Hindlimb muscle (tissue), 1 donor: ENCODE results near the gene NPNT. TPM values are rescaled to one million over a fixed set of nuclear protein-coding genes. Genes with fewer than 3 reads are reported as not detected.

Experiments
- DNase-seq: peaks from one replicate; pipeline ENCODE4 v3.0.0-alpha.2; 2013
- polyA plus RNA-seq: library from polyadenylated mRNA; unstranded; fragments of 120-200 nt; gene quantifications from one replicate; pipeline ENCODE4 v1.2.1, GENCODE V29; 2013; ENCODE audit not compliant: insufficient read length

The NPNT gene
- polyA plus RNA-seq, 1 donor, result 143 TPM

DNA sequence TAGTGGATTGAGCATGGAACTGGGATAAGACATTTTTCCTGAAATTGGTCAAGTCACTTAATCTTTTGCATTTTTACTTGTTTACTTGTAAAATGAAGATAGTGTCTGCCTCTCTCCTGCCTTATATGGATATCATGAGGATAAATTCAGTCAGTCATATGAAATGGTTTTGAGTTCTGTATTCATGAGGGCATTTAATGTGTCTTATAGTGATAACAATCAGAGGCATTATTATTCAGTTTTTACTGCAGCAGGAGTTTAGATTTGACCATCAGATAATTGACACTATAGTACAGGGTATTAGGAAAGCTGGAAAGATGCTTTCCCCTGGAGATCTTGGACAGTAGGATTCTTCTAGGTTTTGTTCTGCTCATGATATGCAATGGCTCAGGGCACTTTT is 26.0 kb downstream of the NPNT start:
- no peak for DNase-seq

GRCh38 chr4:105923497-105924238 is 28.4 kb downstream of the NPNT start:
- no peak for DNase-seq

GRCh38 chr4:105924341-105924740 is 29.1 kb downstream of the NPNT start:
- no peak for DNase-seq

GRCh38 chr4:105930698-105931097 is 35.4 kb downstream of the NPNT start:
- DNase-seq, result no peak

DNA sequence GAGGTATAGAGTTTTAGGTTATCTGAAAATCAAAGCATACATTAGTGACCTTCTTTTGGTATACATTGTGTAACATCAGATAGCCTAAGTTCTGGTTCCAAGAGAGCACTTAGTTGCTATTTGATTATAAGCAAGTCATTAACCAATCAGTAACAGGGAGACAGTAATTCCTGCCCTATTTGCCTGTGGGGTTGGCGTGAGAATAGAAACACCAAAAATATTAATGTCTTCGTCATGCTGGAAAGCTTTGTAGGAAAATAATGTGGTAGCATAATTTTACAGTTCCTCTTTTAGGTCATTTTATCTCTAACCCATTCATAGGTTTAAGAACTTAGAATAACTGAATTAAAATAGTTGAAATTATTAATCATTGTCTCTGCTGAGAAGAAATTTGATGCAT is 37.8 kb downstream of the NPNT start:
- no peak for DNase-seq

GRCh38 chr4:105934386-105934785 is 39.1 kb downstream of the NPNT start:
- no peak for DNase-seq

GRCh38 chr4:105936901-105937300 is 41.6 kb downstream of the NPNT start:
- no peak for DNase-seq

DNA sequence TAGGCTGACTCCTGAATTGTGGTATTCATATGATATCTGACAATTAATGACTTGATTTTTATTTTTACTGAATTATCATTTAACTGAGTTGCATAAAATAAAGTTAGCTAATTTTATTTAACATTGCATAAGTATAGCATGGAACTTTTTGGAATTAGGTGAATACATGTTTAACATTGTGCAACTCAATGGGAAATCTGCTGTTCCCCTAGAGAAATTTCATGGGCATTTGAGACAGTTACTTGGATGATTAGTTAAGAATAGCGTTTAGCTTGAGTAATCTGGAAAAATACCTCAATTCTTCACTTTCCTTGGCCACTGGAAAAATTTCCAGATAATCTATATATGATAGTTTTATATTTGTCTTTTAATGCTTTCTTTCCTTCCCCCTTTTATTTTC is 42.5 kb downstream of the NPNT start:
- DNase-seq, result no peak

GRCh38 chr4:105943234-105943633 is 48.0 kb downstream of the NPNT start:
- no peak for DNase-seq

GRCh38 chr4:105944540-105944939 is 49.3 kb downstream of the NPNT start:
- no peak for DNase-seq

DNA sequence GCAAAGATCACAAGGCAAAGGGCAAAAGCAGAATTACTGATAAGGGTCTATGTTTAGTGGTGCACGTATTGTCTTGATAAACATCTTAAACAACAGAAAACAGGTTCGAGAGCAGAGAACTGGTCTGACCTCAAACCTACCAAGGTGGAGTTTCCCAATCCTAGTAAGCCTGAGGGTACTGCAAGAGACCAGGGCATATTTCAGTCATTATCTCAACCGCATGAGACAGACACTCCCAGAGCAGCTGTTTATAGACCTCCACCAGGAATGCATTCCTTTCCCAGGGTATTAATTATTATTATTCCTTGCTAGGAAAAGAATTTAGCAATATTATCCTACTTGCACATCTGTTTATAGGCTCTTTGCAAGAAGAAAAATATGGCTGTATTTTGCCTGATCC is 51.5 kb downstream of the NPNT start:
- no peak for DNase-seq

DNA sequence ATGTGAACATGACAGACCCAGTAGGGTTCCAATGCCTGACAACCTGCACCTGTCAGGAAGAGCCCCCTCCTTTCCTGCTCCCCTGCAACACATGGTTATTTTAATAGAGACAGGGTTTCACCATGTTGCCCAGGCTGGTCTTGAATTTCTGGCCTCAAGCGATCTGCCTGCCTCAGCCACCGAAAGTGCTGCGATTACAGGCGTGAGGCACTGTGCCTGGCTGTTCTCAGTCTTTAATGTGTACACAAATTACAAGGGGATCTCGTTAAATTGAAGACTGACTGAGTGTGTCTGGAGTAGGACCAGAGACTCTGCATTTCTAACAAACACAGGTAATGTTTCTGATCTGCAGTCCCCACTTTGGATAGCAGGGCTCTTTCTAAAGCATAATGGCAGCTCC is 55.4 kb downstream of the NPNT start:
- DNase-seq, result no peak

GRCh38 chr4:105951198-105951597 is 55.9 kb downstream of the NPNT start:
- DNase-seq, result no peak

GRCh38 chr4:105952591-105952990 is 57.3 kb downstream of the NPNT start:
- DNase-seq, result no peak

DNA sequence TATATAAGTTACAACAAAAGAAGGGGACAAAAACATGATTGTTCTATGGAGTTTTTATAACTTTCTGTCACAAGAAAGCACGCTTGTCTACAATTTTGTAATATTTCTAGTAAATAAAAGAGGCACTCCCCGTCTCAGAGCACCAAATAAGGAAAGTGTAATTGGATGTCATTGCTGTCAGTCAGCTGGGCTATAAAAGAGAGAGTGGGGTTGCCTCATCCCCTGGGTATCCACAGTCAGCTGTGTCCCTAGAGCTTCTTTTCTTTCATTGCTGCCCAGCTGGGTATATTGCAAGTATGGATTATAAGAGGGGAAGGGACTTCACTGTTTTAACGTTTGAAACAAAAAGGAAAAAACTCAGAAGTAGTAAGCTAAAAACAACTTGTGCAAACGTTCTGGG is 61.3 kb downstream of the NPNT start:
- DNase-seq, result no peak

GRCh38 chr4:105957680-105958079 is 62.4 kb downstream of the NPNT start:
- DNase-seq, result no peak

DNA sequence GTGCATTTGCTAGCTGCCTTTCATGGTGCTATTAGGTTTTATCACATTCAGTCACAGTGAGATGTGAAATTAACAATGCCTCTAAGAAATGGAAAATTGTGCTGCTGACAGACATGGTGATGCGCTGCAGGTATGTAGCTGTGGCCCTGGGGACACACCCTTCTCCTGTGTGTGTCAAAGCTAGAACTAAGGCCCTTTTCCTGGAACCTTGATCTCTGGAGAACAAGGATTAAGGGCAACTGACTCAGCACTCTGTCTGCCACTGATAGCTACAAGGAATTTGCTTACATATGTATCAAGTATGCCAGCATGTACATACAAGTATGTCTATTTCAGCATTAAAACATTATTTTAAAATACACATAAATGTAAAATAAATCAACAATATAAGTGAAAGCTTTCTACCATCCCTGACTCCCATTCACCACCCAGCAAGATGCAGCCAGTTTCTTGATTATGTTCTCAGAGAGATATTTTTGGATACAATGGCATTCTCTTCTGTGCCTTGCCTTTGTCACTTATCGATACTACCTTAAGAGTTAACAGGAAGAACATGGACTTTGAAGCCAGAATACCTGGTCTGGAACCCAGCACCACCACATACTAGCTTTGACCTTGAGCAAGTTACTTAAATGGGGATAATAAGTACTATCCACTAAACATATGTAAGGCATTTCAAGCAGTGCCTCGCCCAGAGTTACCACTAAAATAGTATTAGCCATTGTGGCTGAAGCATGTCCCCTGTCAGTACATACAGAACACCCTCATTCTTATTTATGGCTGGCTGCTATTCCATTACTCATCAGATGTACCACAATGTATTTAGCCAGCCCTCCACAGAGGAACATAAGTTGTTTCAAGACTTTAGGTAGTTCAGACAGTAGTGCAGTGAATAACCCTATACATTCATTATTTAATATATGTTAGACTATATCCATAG is 68.5 kb downstream of the NPNT start:
- no peak for DNase-seq

- DNase-seq, result no peak
Measured at GRCh38 chr4:105965183-105965800, 70.0 kb downstream of the NPNT start.

GRCh38 chr4:105966051-105966450 is 70.8 kb downstream of the NPNT start:
- no peak for DNase-seq

DNA sequence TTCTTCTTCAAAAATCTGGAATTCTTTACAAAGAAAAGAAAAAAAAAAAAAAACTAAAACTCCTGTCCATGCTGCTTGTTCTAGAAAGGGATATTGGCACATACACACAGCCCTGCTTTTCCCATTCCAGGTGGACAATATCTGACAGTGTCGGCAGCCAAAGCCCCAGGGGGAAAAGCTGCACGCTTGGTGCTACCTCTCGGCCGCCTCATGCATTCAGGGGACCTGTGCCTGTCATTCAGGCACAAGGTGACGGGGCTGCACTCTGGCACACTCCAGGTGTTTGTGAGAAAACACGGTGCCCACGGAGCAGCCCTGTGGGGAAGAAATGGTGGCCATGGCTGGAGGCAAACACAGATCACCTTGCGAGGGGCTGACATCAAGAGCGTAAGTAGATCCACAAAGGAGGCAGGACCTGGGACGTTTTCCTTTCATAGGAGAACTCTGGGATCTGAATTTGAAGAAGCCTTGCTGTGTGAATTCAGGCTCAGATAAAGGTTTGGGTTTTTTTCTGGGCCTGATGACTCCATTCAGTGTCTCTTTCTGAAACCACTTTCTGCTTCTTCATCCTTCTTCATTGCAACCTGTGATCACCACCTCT is 71.9 kb downstream of the NPNT start:
- DNase-seq, result no peak

DNA sequence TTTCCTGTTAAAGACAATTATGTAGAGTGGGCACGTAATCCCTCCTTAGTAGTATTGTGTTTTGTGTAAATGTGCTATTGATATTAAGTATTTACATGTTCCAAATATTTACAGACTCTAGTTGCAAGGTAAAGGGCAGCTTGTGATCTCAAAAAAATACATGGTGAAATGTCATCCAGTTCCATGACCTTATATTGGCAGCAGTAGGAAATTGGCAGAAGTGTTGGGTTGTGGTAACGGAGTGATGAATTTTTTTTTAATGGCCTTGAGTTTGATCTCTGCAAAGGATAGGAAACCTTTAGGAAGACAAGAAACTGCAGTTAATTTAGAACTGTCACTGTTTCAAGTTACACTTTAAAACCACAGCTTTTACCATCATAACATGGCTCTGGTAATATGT is 74.3 kb downstream of the NPNT start:
- no peak for DNase-seq

DNA sequence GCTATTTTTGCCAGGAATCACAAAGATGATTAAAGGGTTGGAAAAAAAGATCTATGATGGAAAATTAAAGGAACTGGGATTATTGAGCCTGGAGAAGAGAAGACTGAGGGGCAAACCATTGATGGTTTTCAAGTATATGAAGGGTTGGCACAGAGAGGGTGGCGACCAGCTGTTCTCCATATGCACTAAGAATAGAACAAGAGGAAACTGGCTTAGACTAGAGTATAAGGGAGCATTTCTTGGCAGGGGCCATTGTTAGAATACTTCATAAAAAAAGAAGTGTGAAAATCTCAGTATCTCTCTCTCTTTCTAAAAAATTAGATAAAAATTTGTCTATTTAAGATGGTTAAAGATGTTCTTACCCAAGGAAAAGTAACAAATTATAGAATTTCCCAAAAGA is 75.1 kb downstream of the NPNT start:
- DNase-seq, result no peak

DNA sequence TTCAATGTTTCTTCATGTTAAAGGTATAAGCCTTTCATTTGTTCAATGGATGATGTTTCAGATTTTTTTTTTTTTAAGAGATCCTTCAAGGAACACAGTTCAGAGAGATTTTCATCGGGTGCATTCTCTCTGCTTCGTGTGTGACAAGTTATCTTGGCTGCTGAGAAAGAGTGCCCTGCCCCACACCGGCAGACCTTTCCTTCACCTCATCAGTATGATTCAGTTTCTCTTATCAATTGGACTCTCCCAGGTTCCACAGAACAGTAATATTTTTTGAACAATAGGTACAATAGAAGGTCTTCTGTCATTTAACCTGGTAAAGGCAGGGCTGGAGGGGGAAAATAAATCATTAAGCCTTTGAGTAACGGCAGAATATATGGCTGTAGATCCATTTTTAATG is 75.8 kb downstream of the NPNT start:
- DNase-seq, result no peak
